GM23338 (cell line): Measurements from ENCODE around the gene ATP1B3. TPM values are rescaled to one million over a fixed set of nuclear protein-coding genes. Genes with fewer than 3 reads are reported as not detected.
A peak's percentile ranks its signal among the peaks of the same experiment; 100 is the strongest.

ENCODE experiments used
- ATAC-seq: fragments of 200-7000 bp; cut with Tn5 transposase; 3 replicates; pipeline ENCODE4 v1.9.1; 2020
- DNase-seq: peaks from one replicate; pipeline ENCODE4 v3.0.0-alpha.2; 2015; ENCODE audit warnings: low spot score
- H2AFZ ChIP-seq: fragments of 200-600 bp; sonication (generic); 2 replicates; pipeline ENCODE4 v1.8.0; 2016; ENCODE audit warnings: antibody characterized with exemption, mild to moderate bottlenecking, moderate library complexity
- H3F3A ChIP-seq: fragments of 200-600 bp; sonication (generic); replicated peaks from 2 replicates; pipeline ENCODE4 v1.8.0; 2017; ENCODE audit warnings: antibody characterized with exemption, mixed run types, low read depth
- H3K27ac ChIP-seq: fragments of 200-600 bp; sonication (generic); 2 replicates; pipeline ENCODE4 v1.6.1; 2016; ENCODE audit warnings: low read depth
- H3K27me3 ChIP-seq: fragments of 200-600 bp; sonication (generic); 2 replicates; pipeline ENCODE4 v1.8.0; 2016; ENCODE audit warnings: mild to moderate bottlenecking, mixed run types, moderate library complexity; ENCODE audit not compliant: insufficient read depth
- H3K36me3 ChIP-seq: fragments of 200-600 bp; sonication (generic); 2 replicates; pipeline ENCODE4 v1.8.0; 2016; ENCODE audit warnings: mild to moderate bottlenecking; ENCODE audit not compliant: insufficient read depth
- H3K4me1 ChIP-seq: fragments of 200-600 bp; sonication (generic); 2 replicates; pipeline ENCODE4 v1.8.0; 2016; ENCODE audit warnings: mild to moderate bottlenecking, moderate library complexity; ENCODE audit not compliant: insufficient read depth
- H3K4me2 ChIP-seq: fragments of 200-600 bp; sonication (generic); 2 replicates; pipeline ENCODE4 v1.7.1; 2017; ENCODE audit warnings: mixed run types
- H3K4me3 ChIP-seq: fragments of 200-600 bp; sonication (generic); 2 replicates; pipeline ENCODE4 v1.6.1; 2016; ENCODE audit warnings: mixed run types
- H3K79me2 ChIP-seq: fragments of 200-600 bp; sonication (generic); replicated peaks from 2 replicates; pipeline ENCODE4 v1.8.0; 2017; ENCODE audit warnings: mild to moderate bottlenecking; ENCODE audit not compliant: insufficient read depth
- H3K9me2 ChIP-seq: fragments of 200-600 bp; sonication (generic); 2 replicates; pipeline ENCODE4 v1.8.0; 2017; ENCODE audit not compliant: insufficient read depth
- H4K20me1 ChIP-seq: fragments of 200-600 bp; sonication (generic); replicated peaks from 2 replicates; pipeline ENCODE4 v1.8.0; 2017; ENCODE audit warnings: mild to moderate bottlenecking; ENCODE audit not compliant: insufficient read depth
- H3K27ac Mint-ChIP-seq: 2 replicates; pipeline ENCODE4 v1.8.0; 2020; ENCODE audit warnings: inconsistent platforms, mild to moderate bottlenecking, moderate library complexity, mixed read lengths
- H3K27me3 Mint-ChIP-seq: 3 replicates; pipeline ENCODE4 v1.8.0; 2022; ENCODE audit warnings: low read depth, mild to moderate bottlenecking, moderate library complexity, mixed read lengths, inconsistent platforms; ENCODE audit not compliant: insufficient read depth, poor library complexity
- H3K36me3 Mint-ChIP-seq: 3 replicates; pipeline ENCODE4 v1.8.0; 2021; ENCODE audit warnings: low read depth, mild to moderate bottlenecking, inconsistent platforms, moderate library complexity, mixed read lengths
- H3K4me1 Mint-ChIP-seq: 3 replicates; pipeline ENCODE4 v1.8.0; 2020; ENCODE audit warnings: mild to moderate bottlenecking, inconsistent platforms, mixed read lengths
- H3K4me3 Mint-ChIP-seq: 3 replicates; pipeline ENCODE4 v1.8.0; 2021; ENCODE audit warnings: moderate library complexity, mild to moderate bottlenecking, inconsistent platforms, mixed read lengths
- H3K9me3 Mint-ChIP-seq: 3 replicates; pipeline ENCODE4 v1.8.0; 2020; ENCODE audit warnings: moderate library complexity, mild to moderate bottlenecking, inconsistent platforms, mixed read lengths
- CREB1 ChIP-seq: fragments of 250-450 bp; sonication (Bioruptor Pico); IDR thresholded peaks from 2 replicates; pipeline ENCODE4 v1.5.0; 2020; ENCODE audit warnings: low read depth, mild to moderate bottlenecking, moderate library complexity
- CTCF ChIP-seq, 2 experiments: fragments of 200-600 bp in 1 of 2; sonication (generic) in 1 of 2; conservative IDR thresholded peaks; 2 replicates each; pipeline versions ENCODE4 v1.5.1 to v1.6.1; 2016 to 2017; ENCODE audit warnings: antibody characterized with exemption in 2 of 2, low read depth in 2 of 2, mild to moderate bottlenecking in 2 of 2, moderate library complexity in 1 of 2
- EZH2 ChIP-seq: fragments of 200-600 bp; sonication (generic); IDR thresholded peaks from one replicate; pipeline ENCODE4 v1.8.0; 2017; ENCODE audit warnings: antibody characterized with exemption, mild to moderate bottlenecking, low read depth; ENCODE audit not compliant: unreplicated experiment
- JUNB ChIP-seq: IDR thresholded peaks from one replicate; pipeline ENCODE4 v1.6.1; 2016; ENCODE audit warnings: antibody characterized with exemption; ENCODE audit not compliant: unreplicated experiment
- NANOG ChIP-seq: IDR thresholded peaks from 2 replicates; pipeline ENCODE4 v1.6.1; 2016; ENCODE audit warnings: antibody characterized with exemption, borderline replicate concordance
- ZNF331 ChIP-seq: fragments of 250-450 bp; sonication (Bioruptor Pico); IDR thresholded peaks from 2 replicates; pipeline ENCODE4 v1.5.0; 2020; ENCODE audit warnings: low read depth, mild to moderate bottlenecking, moderate library complexity
- polyA plus RNA-seq: library from polyadenylated mRNA; unstranded; fragments of >200 nt; fragmentation: Nextera tagmentation; extraction: Ambion mirVana; gene quantifications from 2 replicates; pipeline ENCODE4 v1.2.1, GENCODE V29; 2016
- total RNA-seq: library from RNA; depleted of rRNA; stranded (reverse); fragments of >200 nt; shearing (Covaris generic); gene quantifications from 2 replicates; pipeline ENCODE4 v1.2.3, GENCODE V29; 2014

The ATP1B3 gene
- total and polyA plus RNA-seq, 2 experiments from 2014 or later: 135 to 315 TPM

- peak; percentile 21 for ATAC-seq
- Histone ChIP-seq H4K20me1 (no peaks in the 10 kb centered on the region), H3K27ac (0 out of 2 replicates have a peak overlapping the region, but pooled peaks have one; percentile 32), H2AFZ (no peak overlapping the region), H3K4me1 (no peaks in the 10 kb centered on the region), H3K4me2 (no peak overlapping the region), H3K4me3 (no peak overlapping the region), H3K36me3 (no peaks in the 10 kb centered on the region), H3F3A (0 out of 2 replicates have a peak, but pooled peaks cover 3% of the 10 kb centered on the region), H3K79me2 (no peaks in the 10 kb centered on the region), H3K27me3 (no peaks in the 10 kb centered on the region), H3K9me2 (no peaks in the 10 kb centered on the region)
- H3K9me3 Mint-ChIP-seq: no peaks in the 10 kb centered on the region
- no peak overlapping the region for H3K27ac Mint-ChIP-seq
- TF ChIP-seq EZH2 (no peak), CTCF (conservative IDR thresholded peaks at IDR 0.05; ENCODE audit: low read depth in 2 of 2) (0 out of 4 replicates have a peak, but pooled peaks of 1 of the 2 experiments have one; percentile 33)
- H3K36me3 Mint-ChIP-seq: peaks cover 6% of the 10 kb centered on the region
- no peak for DNase-seq
- H3K4me1 Mint-ChIP-seq: no peaks in the 10 kb centered on the region; the same call in 2 of the 3 replicates
- no peak overlapping the region for H3K4me3 Mint-ChIP-seq
- H3K27me3 Mint-ChIP-seq: peaks cover 6% of the 10 kb centered on the region
These were observed 69.5 kb downstream of the ATP1B3 start for GRCh38 chr3:141945726-141946485.

GRCh38 chr3:141949399-141949798 lies 73.0 kb downstream of the ATP1B3 start:
- Histone ChIP-seq H3K79me2 (no peaks in the 10 kb centered on the region), H3K36me3 (peaks cover 9% of the 10 kb centered on the region), H3F3A (0 out of 2 replicates have a peak, but pooled peaks cover 3% of the 10 kb centered on the region), H3K27me3 (no peaks in the 10 kb centered on the region), H2AFZ (no peak overlapping the region), H3K4me2 (no peak overlapping the region), H3K27ac (no peak overlapping the region), H4K20me1 (no peaks in the 10 kb centered on the region; the same call in 1 of the 2 replicates), H3K4me1 (no peaks in the 10 kb centered on the region), H3K4me3 (no peak overlapping the region), H3K9me2 (no peaks in the 10 kb centered on the region)
- Mint-ChIP-seq H3K36me3 (peaks cover 23% of the 10 kb centered on the region), H3K4me1 (no peaks in the 10 kb centered on the region; the same call in 2 of the 3 replicates), H3K27me3 (peaks cover 8% of the 10 kb centered on the region), H3K27ac (peak overlapping the region; percentile 74; the same call in 1 of the 2 replicates), H3K9me3 (no peaks in the 10 kb centered on the region), H3K4me3 (no peak overlapping the region)
- DNase-seq (no peak), ATAC-seq (no peak)
- no peak for TF ChIP-seq ZNF331
- TF ChIP-seq NANOG: no peak

- Mint-ChIP-seq H3K4me1 (no peaks in the 10 kb centered on the region; the same call in 1 of the 3 replicates), H3K27ac (no peak overlapping the region), H3K27me3 (peaks cover 8% of the 10 kb centered on the region), H3K9me3 (no peaks in the 10 kb centered on the region), H3K36me3 (peaks cover 23% of the 10 kb centered on the region), H3K4me3 (no peak overlapping the region)
- H3K4me1 ChIP-seq: no peaks in the 10 kb centered on the region
- no peak overlapping the region for H2AFZ ChIP-seq
- TF ChIP-seq JUNB (no peak), NANOG (no peak), CREB1 (CRISPR knock-in tag) (no peak)
- no peak overlapping the region for H3K4me2 ChIP-seq
- no peak for DNase-seq
- no peak for ATAC-seq
- H3K9me2 ChIP-seq: no peaks in the 10 kb centered on the region
- no peak overlapping the region for H3K27ac ChIP-seq
- peaks cover 9% of the 10 kb centered on the region for H3K36me3 ChIP-seq
- no peaks in the 10 kb centered on the region; the same call in 1 of the 2 replicates for H4K20me1 ChIP-seq
- 0 out of 2 replicates have a peak, but pooled peaks cover 3% of the 10 kb centered on the region for H3F3A ChIP-seq
- no peaks in the 10 kb centered on the region for H3K79me2 ChIP-seq
- H3K27me3 ChIP-seq: no peaks in the 10 kb centered on the region
- no peak overlapping the region for H3K4me3 ChIP-seq
These were observed 73.5 kb downstream of the ATP1B3 start for GRCh38 chr3:141949972-141950371.
